SH-SY5Y (cell line): ENCODE measurements around the gene FZD10.

Experiments used
- GATA2 ChIP-seq: IDR thresholded peaks from 2 replicates; pipeline ENCODE4 v1.6.1; 2011; ENCODE audit warnings: mild to moderate bottlenecking, low read depth, low read length
- GATA3 ChIP-seq: IDR thresholded peaks from 2 replicates; pipeline ENCODE4 v1.6.1; 2011; ENCODE audit warnings: low read depth, mild to moderate bottlenecking, low read length, moderate library complexity

DNA sequence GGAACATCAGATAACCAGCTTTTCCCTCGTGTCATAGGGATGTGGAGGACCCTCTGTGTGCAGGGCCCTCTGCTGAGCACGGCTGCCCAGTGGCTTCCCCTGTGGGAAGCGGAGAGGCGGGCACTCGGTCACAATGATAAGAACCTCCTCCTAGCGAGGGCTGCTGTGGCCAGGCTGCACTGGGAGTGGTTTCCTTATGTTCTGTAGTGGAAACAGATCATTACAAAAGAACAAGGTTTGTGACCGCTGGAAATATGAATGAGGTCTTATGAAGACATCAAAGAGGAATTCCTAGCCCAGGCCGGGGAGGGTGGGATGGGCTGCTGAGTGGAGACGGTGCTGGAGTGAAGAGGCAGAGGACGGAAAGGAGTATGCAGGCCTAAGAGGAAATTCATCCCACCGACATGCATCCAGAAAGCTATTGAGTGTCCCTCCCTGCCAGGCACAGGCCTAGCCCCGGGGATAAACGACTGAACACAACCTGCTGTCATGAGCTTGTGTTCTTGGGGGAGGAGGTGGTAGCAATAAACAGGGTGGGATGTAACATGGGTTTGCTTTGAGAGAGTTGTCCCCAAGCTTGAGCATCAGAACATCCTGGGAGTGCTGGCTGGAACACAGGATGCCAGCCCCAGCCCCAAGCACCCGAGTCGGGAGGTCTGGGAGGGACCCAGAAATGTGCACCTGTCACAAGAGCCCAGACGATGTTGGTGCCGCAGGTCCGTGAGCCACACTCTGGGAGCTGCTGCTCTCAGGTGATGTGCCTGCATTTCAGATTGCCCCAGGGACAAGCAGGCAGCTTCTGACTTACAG, 37.5 kb downstream of the FZD10 start:
- TF ChIP-seq GATA2 (no peak), GATA3 (no peak)
